NCI-H526 treated with DMSO at 0.1 percent for 48 hours (cell line): ENCODE results near the gene RAB19.

Experiments used
- DNase-seq: peaks from one replicate; lab custom pipeline; 2025; lab: John Stamatoyannopoulos, UW

The RAB19 gene, protein sequence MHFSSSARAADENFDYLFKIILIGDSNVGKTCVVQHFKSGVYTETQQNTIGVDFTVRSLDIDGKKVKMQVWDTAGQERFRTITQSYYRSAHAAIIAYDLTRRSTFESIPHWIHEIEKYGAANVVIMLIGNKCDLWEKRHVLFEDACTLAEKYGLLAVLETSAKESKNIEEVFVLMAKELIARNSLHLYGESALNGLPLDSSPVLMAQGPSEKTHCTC

GRCh38 chr7:140403878-140404564 lies at the start of gene RAB19:
Gene RAB19, plus strand, starts transcription at chr7:140404058. Its CDS starts 3,589 bp downstream, at chr7:140407647.
- peak; percentile 69 for DNase-seq

- no peak for DNase-seq
Observed at GRCh38 chr7:140358024-140358411, 45.8 kb upstream of the RAB19 start.

GRCh38 chr7:140358412-140359051 lies 45.3 kb upstream of the RAB19 start:
- DNase-seq, result no peak

DNA sequence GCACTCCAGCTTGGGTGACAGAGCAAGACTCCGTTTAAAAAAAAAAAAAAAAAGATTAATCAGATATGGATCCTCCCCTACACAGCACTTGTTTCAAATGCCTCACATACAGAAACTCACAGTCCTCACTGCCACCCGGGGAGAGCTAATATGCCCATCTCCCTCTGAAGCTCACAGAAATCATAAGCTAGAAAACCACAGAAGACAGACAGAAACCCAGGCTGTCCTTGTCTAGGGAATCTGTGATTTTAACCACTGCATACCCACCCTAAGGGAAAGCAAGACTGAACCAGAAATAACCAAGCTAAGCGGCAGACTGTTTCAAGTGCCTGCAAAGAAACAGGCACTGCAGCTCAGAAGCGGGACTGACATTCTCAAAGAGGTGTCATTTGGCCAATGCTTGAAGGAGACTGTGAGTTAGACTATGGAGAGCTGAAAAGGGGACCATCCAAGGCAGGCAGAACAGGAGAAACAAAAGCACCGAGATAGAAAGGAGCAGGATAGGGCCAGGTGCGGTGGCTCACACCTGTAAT lies 43.1 kb upstream of the RAB19 start:
- DNase-seq, result no peak

DNA sequence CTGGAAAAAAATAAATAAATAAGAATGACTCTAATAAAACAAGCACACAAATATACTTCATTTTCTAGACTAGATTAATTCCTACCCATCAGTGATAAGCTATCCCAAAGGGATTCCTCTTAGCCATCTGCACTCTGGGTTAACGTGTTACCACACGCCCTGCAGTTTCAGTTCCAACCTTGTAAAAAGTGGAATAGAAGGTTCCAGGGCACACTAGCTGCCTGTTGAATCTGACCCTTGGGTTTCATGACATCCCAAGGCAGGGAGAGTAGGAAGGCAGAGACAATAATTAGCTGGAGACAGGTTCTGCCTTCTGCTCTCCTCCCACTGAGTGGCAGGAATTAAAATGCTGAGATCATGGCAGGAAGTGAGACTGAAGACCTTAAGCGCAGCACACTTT lies 39.0 kb upstream of the RAB19 start:
- no peak for DNase-seq

- no peak for DNase-seq
Observed at GRCh38 chr7:140367528-140367927, 36.3 kb upstream of the RAB19 start.

GRCh38 chr7:140369294-140369693 lies 34.6 kb upstream of the RAB19 start:
- DNase-seq, result no peak

DNA sequence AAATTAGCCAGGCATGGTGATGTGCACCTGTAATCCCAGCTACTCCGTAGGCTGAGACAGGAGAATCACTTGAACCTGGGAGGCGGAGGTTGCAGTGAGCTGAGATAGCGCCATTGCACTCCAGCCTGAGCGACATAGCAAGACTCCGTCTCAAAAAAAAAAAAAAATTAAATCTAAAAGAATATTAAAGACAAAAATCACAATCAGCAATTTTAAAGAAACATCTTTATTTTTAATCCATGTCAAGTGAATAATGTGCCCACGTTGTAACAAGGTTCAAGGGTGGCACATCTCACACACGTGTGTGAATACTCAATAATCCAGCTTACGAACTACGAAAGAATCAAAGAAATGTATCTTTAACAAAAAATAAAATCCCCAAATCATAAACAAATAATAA lies 28.5 kb upstream of the RAB19 start:
- no peak for DNase-seq

GRCh38 chr7:140375892-140376730 lies 27.7 kb upstream of the RAB19 start:
- no peak for DNase-seq

GRCh38 chr7:140383954-140384713 lies 19.7 kb upstream of the RAB19 start:
- no peak for DNase-seq

- no peak for DNase-seq
Observed at GRCh38 chr7:140384894-140385545, 18.8 kb upstream of the RAB19 start.

- DNase-seq, result no peak
Observed at GRCh38 chr7:140389445-140389844, 14.4 kb upstream of the RAB19 start.

GRCh38 chr7:140390034-140390433 lies 13.8 kb upstream of the RAB19 start:
- no peak for DNase-seq

- DNase-seq, result no peak
Observed at GRCh38 chr7:140390466-140391190, 13.2 kb upstream of the RAB19 start.

- DNase-seq, result no peak
Observed at GRCh38 chr7:140391634-140392033, 12.2 kb upstream of the RAB19 start.

DNA sequence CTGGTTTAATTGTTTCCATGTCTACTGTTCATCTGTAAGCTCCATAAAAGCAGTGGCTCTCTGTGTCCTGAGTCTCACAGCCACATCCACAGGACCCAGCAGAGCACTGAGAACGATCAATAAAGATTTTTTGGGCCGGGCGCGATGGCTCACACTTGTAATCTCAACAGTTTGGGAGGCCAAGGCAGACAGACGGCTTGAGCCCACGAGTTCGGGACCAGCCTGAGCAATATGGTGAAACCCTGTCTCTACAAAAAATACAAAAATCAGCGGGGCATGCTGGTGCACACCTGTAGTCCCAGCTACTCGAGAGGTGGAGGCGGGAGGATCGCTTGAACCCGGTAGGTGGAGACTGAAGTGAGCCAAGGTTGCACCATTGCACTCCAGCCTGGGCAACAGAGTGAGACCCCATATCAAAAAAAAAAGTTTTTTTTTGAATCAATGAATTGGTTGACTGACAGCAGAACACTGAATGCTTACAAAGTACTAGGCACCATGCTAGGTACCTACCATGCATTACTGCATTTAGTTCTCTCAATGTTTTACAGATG lies 10.0 kb upstream of the RAB19 start:
- no peak for DNase-seq

- DNase-seq, result peak; percentile 83
Observed at GRCh38 chr7:140397784-140398750, 5.8 kb upstream of the RAB19 start, which contains the start of gene SLC37A3. Gene SLC37A3, minus strand, starts transcription at chr7:140398530. Its CDS starts 16,004 bp downstream, at chr7:140382526.

DNA sequence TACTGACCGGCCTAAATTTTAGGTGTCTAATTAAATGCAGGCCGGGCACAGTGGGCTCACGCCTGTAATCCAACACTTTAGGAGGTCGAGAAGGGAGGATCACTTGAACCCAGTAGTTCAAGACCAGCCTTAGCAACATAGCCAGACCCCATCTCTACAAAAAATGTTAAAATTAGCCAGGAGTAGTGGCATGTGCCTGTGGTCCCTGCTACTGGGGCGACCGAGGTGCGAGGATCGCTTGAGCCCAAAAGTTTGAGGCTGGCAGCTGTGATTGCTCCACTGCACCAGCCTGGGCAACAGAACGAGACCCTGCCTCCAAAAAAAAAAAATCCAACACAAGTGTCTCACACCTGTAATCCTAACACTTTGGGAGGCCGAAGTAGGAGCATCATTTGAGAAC lies 5.0 kb upstream of the RAB19 start:
- no peak for DNase-seq

DNA sequence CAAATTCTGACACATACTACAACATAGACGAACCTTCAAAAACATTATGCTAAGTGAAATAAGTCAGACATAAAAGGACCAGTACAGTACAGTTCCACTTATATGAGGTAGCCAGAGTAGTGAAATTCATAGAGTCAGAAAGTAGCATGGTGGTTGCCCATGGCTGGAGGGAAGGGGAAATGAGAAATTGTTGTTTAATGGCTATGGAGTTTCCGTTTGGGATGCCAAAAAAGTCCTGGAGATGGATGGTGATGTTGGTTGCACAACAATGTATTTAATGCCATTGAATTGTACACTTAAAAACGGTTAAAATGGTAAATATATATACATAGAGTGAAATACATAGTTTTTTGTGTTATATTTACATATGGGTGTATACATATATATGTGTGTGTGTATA lies 3.5 kb upstream of the RAB19 start:
- DNase-seq, result no peak
